HepG2 (cell line): ENCODE results near the gene ZNF605. TPM values are rescaled to one million over a fixed set of nuclear protein-coding genes. Genes with fewer than 3 reads are reported as not detected.

Source experiments
- ASH2L ChIP-seq: fragments of 300-600, 200-600 bp; sonication (generic); IDR thresholded peaks from 2 replicates; pipeline ENCODE4 v1.7.0; 2017; ENCODE audit warnings: low read depth, mild to moderate bottlenecking, moderate library complexity, mixed read lengths, low read length; ENCODE audit not compliant: insufficient read length
- E2F1 ChIP-seq: sonication (generic); formaldehyde crosslinking; IDR thresholded peaks from 2 replicates; pipeline ENCODE4 v1.5.0; 2020; ENCODE audit warnings: missing genetic modification reagents
- FOXC1 ChIP-seq: sonication (generic); formaldehyde crosslinking; IDR thresholded peaks from 2 replicates; pipeline ENCODE4 v1.8.0; 2022; ENCODE audit warnings: mild to moderate bottlenecking, missing genetic modification reagents, borderline replicate concordance
- HBP1 ChIP-seq: IDR thresholded peaks from 2 replicates; pipeline ENCODE4 v1.6.1; 2016; ENCODE audit warnings: low read depth, control low read depth
- HDAC1 ChIP-seq: sonication (generic); formaldehyde crosslinking; IDR thresholded peaks from 2 replicates; pipeline ENCODE4 v1.5.1; 2020; ENCODE audit warnings: mild to moderate bottlenecking, missing genetic modification reagents
- HNRNPLL ChIP-seq: fragments of 200-400 bp; formaldehyde crosslinking; IDR thresholded peaks from 2 replicates; pipeline ENCODE4 v1.6.1; 2017; ENCODE audit warnings: mild to moderate bottlenecking, low read depth, low read length; ENCODE audit not compliant: poor library complexity, severe bottlenecking
- MEIS1 ChIP-seq: sonication (generic); formaldehyde crosslinking; IDR thresholded peaks from 2 replicates; pipeline ENCODE4 v1.9.0; 2021; ENCODE audit warnings: mild to moderate bottlenecking, missing genetic modification reagents, moderate library complexity, borderline replicate concordance
- MZF1 ChIP-seq: sonication (generic); formaldehyde crosslinking; IDR thresholded peaks from 2 replicates; pipeline ENCODE4 v1.8.1; 2023; ENCODE audit warnings: mild to moderate bottlenecking, missing genetic modification reagents, borderline replicate concordance
- NKX3-1 ChIP-seq: sonication (generic); formaldehyde crosslinking; IDR thresholded peaks from 2 replicates; pipeline ENCODE4 v1.5.0; 2020; ENCODE audit warnings: missing genetic modification reagents
- NR1H2 ChIP-seq: sonication (generic); formaldehyde crosslinking; IDR thresholded peaks from 2 replicates; pipeline ENCODE4 v1.8.1; 2022; ENCODE audit warnings: low read depth, missing genetic modification reagents, borderline replicate concordance
- PITX1 ChIP-seq: sonication (generic); formaldehyde crosslinking; IDR thresholded peaks from 2 replicates; pipeline ENCODE4 v1.5.1; 2020; ENCODE audit warnings: mild to moderate bottlenecking, missing genetic modification reagents
- SRF ChIP-seq: IDR thresholded peaks from 2 replicates; pipeline ENCODE4 v1.6.1; 2011; ENCODE audit warnings: mild to moderate bottlenecking, low read depth, low read length, moderate library complexity
- TP53 ChIP-seq: sonication (generic); formaldehyde crosslinking; conservative IDR thresholded peaks from 2 replicates; pipeline ENCODE4 v1.4.0; 2020; ENCODE audit warnings: missing genetic modification reagents
- ZFP36L1 ChIP-seq: sonication (generic); formaldehyde crosslinking; IDR thresholded peaks from 2 replicates; pipeline ENCODE4 v1.8.0; 2022; ENCODE audit warnings: mild to moderate bottlenecking, missing genetic modification reagents, moderate library complexity
- ZNF12 ChIP-seq: sonication (generic); formaldehyde crosslinking; IDR thresholded peaks from 2 replicates; pipeline ENCODE4 v1.5.0; 2020; ENCODE audit warnings: missing genetic modification reagents
- ZNF160 ChIP-seq: sonication (generic); formaldehyde crosslinking; IDR thresholded peaks from 2 replicates; pipeline ENCODE4 v1.8.0; 2022; ENCODE audit warnings: mild to moderate bottlenecking, inconsistent platforms, missing genetic modification reagents
- ZNF232 ChIP-seq: sonication (generic); formaldehyde crosslinking; IDR thresholded peaks from 2 replicates; pipeline ENCODE4 v1.4.0; 2020; ENCODE audit warnings: missing genetic modification reagents, borderline replicate concordance
- ZNF275 ChIP-seq: sonication (generic); formaldehyde crosslinking; IDR thresholded peaks from 2 replicates; pipeline ENCODE4 v1.8.0; 2022; ENCODE audit warnings: missing genetic modification reagents, mild to moderate bottlenecking, inconsistent platforms, borderline replicate concordance
- ZNF598 ChIP-seq: sonication (generic); formaldehyde crosslinking; IDR thresholded peaks from 2 replicates; pipeline ENCODE4 v1.5.1; 2020; ENCODE audit warnings: mild to moderate bottlenecking, missing genetic modification reagents, borderline replicate concordance
- ZNF605 ChIP-seq: sonication (generic); formaldehyde crosslinking; IDR thresholded peaks from 2 replicates; pipeline ENCODE4 v1.8.0; 2022; ENCODE audit warnings: mild to moderate bottlenecking, missing genetic modification reagents
- ZNF678 ChIP-seq: sonication (generic); formaldehyde crosslinking; IDR thresholded peaks from 2 replicates; pipeline ENCODE4 v1.4.0; 2020; ENCODE audit warnings: mild to moderate bottlenecking, missing genetic modification reagents
- ZNF720 ChIP-seq: sonication (generic); formaldehyde crosslinking; IDR thresholded peaks from 2 replicates; pipeline ENCODE4 v1.4.0; 2020; ENCODE audit warnings: missing genetic modification reagents
- ZSCAN21 ChIP-seq: sonication (generic); formaldehyde crosslinking; IDR thresholded peaks from 2 replicates; pipeline ENCODE4 v1.8.0; 2022; ENCODE audit warnings: mild to moderate bottlenecking, missing genetic modification reagents, moderate library complexity, borderline replicate concordance
- polyA plus RNA-seq, 8 experiments: library from polyadenylated mRNA; depleted of rRNA in 3 of 8; stranded (reverse) in 7 of 8; unstranded in 1 of 8; fragments of >200 nt; fragmentation: Illumina TruSeq in 4 of 8; extraction: Trizol in 4 of 8; gene quantifications; 2 replicates each; pipeline versions ENCODE4 v1.2.1 to v1.2.3, GENCODE V29; 2011 to 2016; ENCODE audit warnings: low read depth in 4 of 8, missing spikeins in 1 of 8, mixed read lengths in 1 of 8; ENCODE audit not compliant: insufficient read depth in 1 of 8
- total RNA-seq, 5 experiments: library from RNA; depleted of rRNA; stranded (reverse); fragments of >200 nt; fragmentation: Illumina TruSeq; extraction: Trizol; gene quantifications; 2 replicates each; pipeline ENCODE4 v1.2.3, GENCODE V29; 2016; ENCODE audit warnings: low read depth in 1 of 5
- TF ChIP-seq, protein P1 (sequence below): sonication (generic); formaldehyde crosslinking; IDR thresholded peaks from 2 replicates; pipeline ENCODE4 v1.5.0; 2020; ENCODE audit warnings: missing genetic modification reagents

Gene ZNF605
- total and polyA plus RNA-seq, 2 of the 13 experiments (the other 11 are each of a cell fraction or from before 2014, with no cell fraction given): 6.7 to 6.8 TPM

DNA sequence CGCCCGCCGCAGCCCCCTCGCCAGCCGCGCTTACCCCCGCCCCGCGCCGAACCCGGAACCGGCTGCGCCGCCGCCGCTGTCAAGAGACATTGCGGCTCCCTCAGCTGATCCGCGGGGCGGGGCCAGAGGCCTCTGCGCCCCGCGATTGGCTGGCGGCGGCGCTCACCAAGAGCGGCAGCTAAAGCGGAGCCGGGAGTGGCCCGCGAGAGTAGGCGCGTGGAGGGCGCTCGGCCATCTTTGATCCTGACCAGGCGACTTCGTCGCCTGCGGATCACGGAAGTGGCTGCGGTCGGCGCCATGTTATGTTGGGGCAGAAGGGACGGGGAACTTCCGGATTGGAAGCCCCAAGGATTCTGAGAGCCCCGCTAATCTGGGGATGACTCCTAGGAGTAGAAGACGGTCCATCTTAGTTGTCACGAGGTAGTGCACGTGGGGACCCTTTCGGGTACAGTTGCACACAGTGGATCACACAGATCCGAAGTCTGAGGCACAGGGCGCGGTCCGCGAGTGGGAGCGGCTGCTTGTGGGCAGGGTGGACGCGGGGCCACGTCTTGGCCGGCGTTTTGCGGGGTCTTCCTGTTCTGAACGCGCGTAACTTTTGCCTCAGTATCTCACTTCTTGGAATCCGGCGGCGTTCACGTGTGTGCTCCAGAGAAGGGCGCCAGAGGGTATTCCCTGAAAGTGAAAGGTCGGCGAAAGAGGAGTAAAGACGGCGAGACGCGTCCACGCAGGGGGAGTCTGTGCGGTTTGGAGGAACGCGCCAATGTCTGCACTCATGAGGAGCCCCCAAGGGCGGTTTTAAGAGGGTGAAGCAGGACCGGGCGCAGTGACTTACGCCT is 68.4 kb downstream of the ZNF605 start, which contains the start of gene CHFR (continued):
- TF ChIP-seq TP53 (CRISPR knock-in tag) (no peak), ZNF605 (0 out of 2 replicates have a peak, but pooled peaks have one; percentile 35), ZFP36L1 (CRISPR knock-in tag) (0 out of 2 replicates have a peak, but pooled peaks have one; percentile 28), ZNF720 (0 out of 2 replicates have a peak, but pooled peaks have one; percentile 62), MEIS1 (CRISPR knock-in tag) (peak; percentile 75), NR1H2 (CRISPR knock-in tag) (0 out of 2 replicates have a peak, but pooled peaks have one; percentile 39), NKX3-1 (no peak), ASH2L (peak; percentile 54), E2F1 (CRISPR knock-in tag) (peak; percentile 79), PITX1 (CRISPR knock-in tag) (peak; percentile 23; the same call in 1 of the 2 replicates), ZNF12 (CRISPR knock-in tag) (no peak), ZNF160 (CRISPR knock-in tag) (peak; percentile 32; the same call in 1 of the 2 replicates), HBP1 (CRISPR knock-in tag) (peak; percentile 26; the same call in 1 of the 2 replicates), ZNF275 (CRISPR knock-in tag) (peak; percentile 68; the same call in 1 of the 2 replicates), MZF1 (CRISPR knock-in tag) (0 out of 2 replicates have a peak, but pooled peaks have one; percentile 84), ZNF678 (CRISPR knock-in tag) (0 out of 2 replicates have a peak, but pooled peaks have one; percentile 63), FOXC1 (CRISPR knock-in tag) (no peak), ZNF598 (CRISPR knock-in tag) (peak; percentile 55; the same call in 1 of the 2 replicates), ZSCAN21 (CRISPR knock-in tag) (0 out of 2 replicates have a peak, but pooled peaks have one; percentile 30), HNRNPLL (peak; percentile 88), SRF (0 out of 2 replicates have a peak, but pooled peaks have one; percentile 15), ZNF232 (CRISPR knock-in tag) (peak; percentile 50; the same call in 1 of the 2 replicates), HDAC1 (CRISPR knock-in tag) (peak; percentile 88)
- TF ChIP-seq, protein P1, sequence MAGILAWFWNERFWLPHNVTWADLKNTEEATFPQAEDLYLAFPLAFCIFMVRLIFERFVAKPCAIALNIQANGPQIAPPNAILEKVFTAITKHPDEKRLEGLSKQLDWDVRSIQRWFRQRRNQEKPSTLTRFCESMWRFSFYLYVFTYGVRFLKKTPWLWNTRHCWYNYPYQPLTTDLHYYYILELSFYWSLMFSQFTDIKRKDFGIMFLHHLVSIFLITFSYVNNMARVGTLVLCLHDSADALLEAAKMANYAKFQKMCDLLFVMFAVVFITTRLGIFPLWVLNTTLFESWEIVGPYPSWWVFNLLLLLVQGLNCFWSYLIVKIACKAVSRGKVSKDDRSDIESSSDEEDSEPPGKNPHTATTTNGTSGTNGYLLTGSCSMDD (CRISPR knock-in tag): no peak
